Mucosa of stomach (tissue), 1 donor: ENCODE data around the gene ANXA9.

ENCODE experiments used
- H3K27me3 ChIP-seq: one replicate; pipeline ENCODE4 v1.7.0; 2013; ENCODE audit warnings: mild to moderate bottlenecking, low read length; ENCODE audit not compliant: control insufficient read depth, insufficient read depth
- H3K36me3 ChIP-seq: one replicate; pipeline ENCODE4 v1.7.0; 2013; ENCODE audit warnings: low read length; ENCODE audit not compliant: control insufficient read depth, insufficient read depth
- H3K4me1 ChIP-seq: one replicate; pipeline ENCODE4 v1.7.0; 2013; ENCODE audit warnings: mild to moderate bottlenecking, low read length; ENCODE audit not compliant: control insufficient read depth, insufficient read depth
- H3K4me3 ChIP-seq: one replicate; pipeline ENCODE4 v1.7.0; 2013; ENCODE audit warnings: low read length
- H3K9ac ChIP-seq: one replicate; pipeline ENCODE4 v1.7.0; 2013; ENCODE audit warnings: mild to moderate bottlenecking, low read length, moderate library complexity
- H3K9me3 ChIP-seq: one replicate; pipeline ENCODE4 v1.7.0; 2013; ENCODE audit warnings: mild to moderate bottlenecking, low read length, moderate library complexity; ENCODE audit not compliant: control insufficient read depth
- donor health status: Pancreatic carcinoma.

ANXA9 gene

DNA sequence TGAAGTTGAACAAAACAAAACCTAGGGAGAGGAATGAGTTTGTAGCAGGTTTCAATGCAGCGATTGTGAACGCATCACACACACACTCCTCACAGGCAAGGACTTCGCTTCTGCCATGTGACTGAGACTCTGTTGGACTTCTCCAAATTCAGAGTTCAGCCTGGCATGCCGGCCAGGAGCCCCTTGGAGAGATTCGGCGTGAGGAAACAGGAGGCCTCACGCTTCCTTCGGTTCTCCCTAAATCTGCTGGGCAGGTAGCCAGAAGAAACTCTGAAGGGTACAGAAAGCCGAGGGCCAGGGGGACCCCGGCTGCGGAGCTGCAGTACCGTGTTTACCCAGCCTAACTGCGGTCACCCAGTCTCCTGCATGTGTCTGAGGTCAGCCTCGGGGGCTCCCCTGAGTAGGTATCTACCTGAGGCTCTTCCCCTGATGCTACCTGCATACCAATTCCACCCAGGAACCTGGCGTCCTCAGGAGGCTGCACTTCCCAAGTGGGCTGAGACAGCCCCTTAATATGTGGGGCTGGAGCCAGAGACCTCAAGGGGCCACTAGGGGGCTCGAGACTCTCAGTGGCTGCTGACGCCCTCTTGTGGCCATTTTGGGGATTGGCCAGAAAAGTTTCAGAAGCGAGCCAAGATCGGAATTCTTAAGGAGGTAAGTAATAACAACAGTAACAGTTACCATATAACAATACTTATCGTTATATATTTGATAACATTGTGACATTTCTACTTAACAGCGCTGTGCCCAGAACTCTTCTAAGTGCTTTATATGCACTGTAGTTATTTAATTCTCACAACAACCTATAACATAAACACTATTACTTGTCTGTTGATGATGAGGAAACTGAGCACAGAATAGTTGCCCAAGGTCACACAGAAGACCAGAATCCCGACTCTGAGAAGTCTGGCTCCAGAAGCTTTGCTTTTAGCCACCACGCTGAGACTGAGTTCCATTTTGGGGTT lies 2.7 kb upstream of the ANXA9 start:
- H3K9me3 ChIP-seq = no peaks in the 10 kb centered on the region
- H3K9ac ChIP-seq = no peak overlapping the region
- no peaks in the 10 kb centered on the region for H3K36me3 ChIP-seq
- no peak overlapping the region for H3K4me3 ChIP-seq
- H3K27me3 ChIP-seq = no peaks in the 10 kb centered on the region
- peaks cover 48% of the 10 kb centered on the region for H3K4me1 ChIP-seq

GRCh38 chr1:150981177-150981804 lies 801 bp upstream of the ANXA9 start:
- H3K4me3 ChIP-seq = no peak overlapping the region
- H3K27me3 ChIP-seq = no peaks in the 10 kb centered on the region
- H3K9me3 ChIP-seq = no peaks in the 10 kb centered on the region
- peaks cover 45% of the 10 kb centered on the region for H3K4me1 ChIP-seq
- no peaks in the 10 kb centered on the region for H3K36me3 ChIP-seq
- H3K9ac ChIP-seq = no peak overlapping the region

GRCh38 chr1:150985179-150985825 lies 3.2 kb downstream of the ANXA9 start:
- H3K36me3 ChIP-seq = no peaks in the 10 kb centered on the region

GRCh38 chr1:150987924-150988323 lies 5.8 kb downstream of the ANXA9 start:
- H3K4me3 ChIP-seq = no peak overlapping the region
- H3K27me3 ChIP-seq = no peaks in the 10 kb centered on the region
- H3K9ac ChIP-seq = no peak overlapping the region
- no peaks in the 10 kb centered on the region for H3K9me3 ChIP-seq
- no peaks in the 10 kb centered on the region for H3K4me1 ChIP-seq
- no peaks in the 10 kb centered on the region for H3K36me3 ChIP-seq

More at GRCh38 chr1:150985179-150985825, 3.2 kb downstream of the ANXA9 start:
- Histone ChIP-seq H3K4me1 (peaks cover 18% of the 10 kb centered on the region), H3K9ac (no peak overlapping the region), H3K4me3 (no peak overlapping the region), H3K27me3 (no peaks in the 10 kb centered on the region), H3K9me3 (no peaks in the 10 kb centered on the region)

DNA sequence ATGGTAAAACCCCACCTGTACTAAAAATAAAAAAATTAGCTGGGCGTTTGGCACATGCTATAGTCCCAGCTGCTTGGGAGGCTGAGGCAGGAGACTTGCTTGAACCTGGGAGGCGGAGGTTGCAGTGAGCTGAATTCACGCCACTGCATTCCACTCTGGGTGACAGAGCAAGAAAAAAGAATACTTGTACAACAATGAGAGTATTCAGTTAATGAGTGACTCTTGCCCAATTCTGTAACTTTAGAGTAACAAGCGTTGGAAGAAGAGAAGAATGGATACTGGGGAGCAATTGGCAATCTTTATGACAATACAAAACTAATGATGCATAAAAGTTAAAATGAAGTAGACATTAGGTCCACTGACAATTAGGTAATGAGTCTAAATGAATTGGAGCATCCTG lies 10.5 kb downstream of the ANXA9 start:
- H3K36me3 ChIP-seq = peaks cover 7% of the 10 kb centered on the region
- no peak overlapping the region for H3K4me3 ChIP-seq
- H3K9ac ChIP-seq = no peak overlapping the region
- no peaks in the 10 kb centered on the region for H3K27me3 ChIP-seq
- H3K9me3 ChIP-seq = no peaks in the 10 kb centered on the region
- H3K4me1 ChIP-seq = peaks cover 6% of the 10 kb centered on the region

DNA sequence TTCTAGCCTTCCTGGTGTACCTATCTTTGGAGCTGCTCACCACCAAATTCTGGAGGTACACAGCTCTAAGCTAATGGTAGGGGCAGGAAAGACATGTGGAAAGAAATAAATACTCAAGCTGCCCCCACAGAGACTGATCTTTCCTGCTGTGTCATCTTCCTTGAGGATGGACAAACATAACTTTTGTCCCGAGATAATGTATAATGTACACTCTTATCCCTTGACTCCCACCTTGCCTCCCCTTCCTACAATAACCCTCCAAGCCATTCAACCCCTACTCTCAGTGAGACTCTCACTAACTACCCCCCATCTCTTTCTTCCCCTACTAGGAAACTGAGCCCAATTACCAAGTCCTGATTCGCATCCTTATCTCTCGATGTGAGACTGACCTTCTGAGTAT lies 12.2 kb downstream of the ANXA9 start:
- H3K36me3 ChIP-seq = peaks cover 13% of the 10 kb centered on the region
- H3K4me3 ChIP-seq = no peak overlapping the region
- no peak overlapping the region for H3K9ac ChIP-seq
- H3K27me3 ChIP-seq = no peaks in the 10 kb centered on the region
- no peaks in the 10 kb centered on the region for H3K9me3 ChIP-seq
- peaks cover 6% of the 10 kb centered on the region for H3K4me1 ChIP-seq

GRCh38 chr1:150995460-150995859 lies 13.4 kb downstream of the ANXA9 start:
- Histone ChIP-seq H3K9me3 (no peaks in the 10 kb centered on the region), H3K4me3 (no peak overlapping the region), H3K9ac (no peak overlapping the region), H3K27me3 (no peaks in the 10 kb centered on the region), H3K4me1 (peaks cover 6% of the 10 kb centered on the region), H3K36me3 (peaks cover 13% of the 10 kb centered on the region)

DNA sequence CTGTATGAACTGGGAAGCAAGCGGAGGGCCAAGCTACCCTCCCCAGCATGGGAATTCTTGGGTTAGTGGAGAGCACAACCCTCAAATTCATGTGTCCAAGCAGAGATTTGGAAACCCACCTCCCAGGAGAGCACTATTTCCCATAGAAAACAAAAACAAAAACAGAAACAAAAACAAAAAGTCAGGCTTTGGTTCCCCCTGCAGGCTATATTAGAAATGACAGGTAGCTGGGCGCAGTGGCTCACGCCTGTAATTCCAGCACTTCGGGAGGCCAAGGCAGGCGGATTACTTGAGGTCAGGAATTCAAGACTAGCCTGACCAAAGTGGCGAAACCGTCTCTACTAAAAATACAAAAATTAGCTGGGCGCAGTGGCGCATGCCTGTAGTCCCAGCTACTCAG lies 13.8 kb downstream of the ANXA9 start:
- Histone ChIP-seq H3K9me3 (no peaks in the 10 kb centered on the region), H3K4me3 (no peak overlapping the region), H3K9ac (no peak overlapping the region), H3K4me1 (peaks cover 6% of the 10 kb centered on the region), H3K27me3 (no peaks in the 10 kb centered on the region), H3K36me3 (peaks cover 13% of the 10 kb centered on the region)

GRCh38 chr1:150997126-150997872 lies 15.2 kb downstream of the ANXA9 start:
- Histone ChIP-seq H3K27me3 (no peaks in the 10 kb centered on the region), H3K36me3 (peaks cover 16% of the 10 kb centered on the region), H3K4me3 (no peak overlapping the region), H3K9me3 (no peaks in the 10 kb centered on the region), H3K9ac (no peak overlapping the region), H3K4me1 (peaks cover 9% of the 10 kb centered on the region)

DNA sequence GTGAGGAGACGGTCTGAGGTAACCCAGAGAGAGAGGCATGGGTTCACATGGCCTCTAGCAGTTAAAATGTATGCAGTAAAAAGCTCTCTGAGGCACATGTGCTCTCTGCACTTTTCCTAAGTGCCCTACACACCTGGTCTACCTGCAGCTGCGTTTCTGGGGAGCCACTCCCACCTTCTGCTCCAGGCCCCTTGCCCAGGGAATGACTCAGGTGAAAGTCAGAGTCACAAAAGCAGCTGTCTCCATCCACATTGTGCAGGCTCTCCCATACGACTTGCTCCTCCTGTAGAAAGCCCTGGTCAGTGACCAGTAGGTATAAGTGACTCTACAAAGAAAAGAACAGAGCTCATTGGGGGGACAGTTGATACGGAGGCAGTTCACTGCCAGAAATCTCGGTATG lies 15.9 kb downstream of the ANXA9 start:
- H3K27me3 ChIP-seq = no peaks in the 10 kb centered on the region
- H3K4me1 ChIP-seq = peaks cover 15% of the 10 kb centered on the region
- H3K9ac ChIP-seq = no peak overlapping the region
- no peak overlapping the region for H3K4me3 ChIP-seq
- peaks cover 19% of the 10 kb centered on the region for H3K36me3 ChIP-seq
- H3K9me3 ChIP-seq = no peaks in the 10 kb centered on the region

DNA sequence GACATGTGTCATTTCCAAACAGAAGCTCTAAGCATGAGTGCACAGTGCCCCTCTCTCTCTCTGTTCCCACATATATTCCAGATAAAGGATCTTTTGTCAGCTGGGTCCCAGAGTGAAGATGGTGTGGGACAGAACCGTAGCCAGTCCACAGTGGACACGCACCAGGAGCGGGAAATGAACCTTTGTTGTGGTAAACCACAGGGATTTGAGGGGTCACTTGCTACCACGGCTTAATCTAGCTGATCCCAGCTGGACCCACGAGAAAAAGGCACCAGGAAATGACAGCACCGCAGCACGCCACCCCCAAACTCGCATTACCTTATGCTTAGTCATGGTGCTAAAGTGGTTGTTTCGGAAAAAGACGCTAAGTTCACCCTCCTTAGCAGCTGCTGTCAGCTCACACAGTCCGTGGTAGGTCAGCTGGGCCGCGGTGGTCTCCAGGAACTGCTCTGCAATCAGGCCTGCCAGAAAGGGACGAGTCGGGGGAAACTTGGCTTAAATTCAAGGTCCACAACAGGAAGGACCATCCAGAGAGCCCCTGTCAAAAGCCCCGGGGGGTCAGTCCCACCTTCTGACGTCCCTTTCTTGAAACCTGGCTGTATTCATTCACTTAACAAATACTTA lies 17.1 kb downstream of the ANXA9 start:
- H3K36me3 ChIP-seq = peaks cover 19% of the 10 kb centered on the region
- no peaks in the 10 kb centered on the region for H3K9me3 ChIP-seq
- H3K9ac ChIP-seq = no peak overlapping the region
- H3K4me1 ChIP-seq = peaks cover 21% of the 10 kb centered on the region
- no peak overlapping the region for H3K4me3 ChIP-seq
- no peaks in the 10 kb centered on the region for H3K27me3 ChIP-seq
